Midbrain (tissue), 1 donor: ENCODE measurements around the gene KLF3.

Experiments
- DNase-seq: peaks from one replicate; lab custom pipeline; 2025; lab: John Stamatoyannopoulos, UW

Gene KLF3

DNA sequence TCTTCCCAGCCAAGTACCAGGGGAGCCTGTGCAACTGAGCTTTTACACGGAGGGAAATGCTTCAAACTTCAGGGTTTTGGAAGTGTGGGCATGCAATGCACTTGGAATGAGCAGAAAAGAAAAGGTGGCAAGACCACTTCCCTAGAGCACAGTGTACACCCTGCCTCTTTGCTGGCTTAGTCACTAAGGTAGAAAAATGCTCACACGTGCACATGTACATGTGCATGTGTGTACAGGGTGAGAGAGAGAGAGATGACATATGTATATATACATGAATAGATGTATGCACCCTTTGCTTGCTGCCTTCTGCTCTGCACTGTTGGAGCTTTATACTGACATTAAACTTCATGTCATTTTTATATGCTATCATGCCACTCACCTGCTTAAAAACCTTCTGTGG is 7.9 kb upstream of the KLF3 start:
- DNase-seq, result peak; percentile 10

- no peak for DNase-seq
These were observed 4.7 kb upstream of the KLF3 start for GRCh38 chr4:38659346-38659745.

DNA sequence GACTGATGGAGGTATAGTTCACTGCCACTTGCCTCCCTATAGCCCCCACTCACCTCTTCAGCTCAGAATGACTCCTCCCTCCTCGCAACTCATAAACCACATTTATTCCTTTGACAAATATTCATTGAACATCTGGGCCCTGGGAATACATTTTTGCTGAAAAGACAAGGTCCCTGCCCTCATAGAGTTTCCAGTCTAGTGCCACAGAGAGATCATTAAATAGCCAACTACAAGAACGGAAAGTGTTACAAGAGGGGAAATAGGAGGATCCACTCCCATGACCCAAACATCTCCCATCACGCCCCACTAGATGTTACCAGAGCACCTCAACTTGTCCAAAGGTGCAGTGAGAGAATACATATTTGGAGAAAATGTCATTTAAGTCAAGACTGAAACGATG is 3.2 kb upstream of the KLF3 start:
- no peak for DNase-seq

DNA sequence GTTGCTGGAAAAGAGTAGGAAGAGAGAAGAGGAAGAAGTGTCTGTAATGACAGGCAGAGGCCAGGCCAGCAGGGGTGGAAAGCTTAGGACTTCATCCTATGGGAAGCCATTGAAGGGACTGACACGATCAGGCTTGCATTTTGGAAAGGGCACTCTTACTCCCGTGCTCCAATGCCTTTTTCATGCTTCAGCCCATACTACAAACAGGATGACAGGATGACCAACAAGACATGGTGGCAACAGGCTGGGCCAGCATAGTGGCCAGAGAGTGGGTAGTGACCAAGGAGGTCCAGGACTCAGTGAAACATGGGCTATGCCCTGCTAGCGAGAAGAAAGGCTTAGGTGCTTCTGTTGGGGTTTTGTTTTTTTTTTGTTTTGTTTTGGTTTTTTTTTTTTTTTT is 2.6 kb upstream of the KLF3 start:
- no peak for DNase-seq

- DNase-seq, result no peak
These were observed 1.4 kb upstream of the KLF3 start for GRCh38 chr4:38662522-38663089.

- DNase-seq, result peak; percentile 52
These were observed 754 bp upstream of the KLF3 start for GRCh38 chr4:38663090-38663800.

DNA sequence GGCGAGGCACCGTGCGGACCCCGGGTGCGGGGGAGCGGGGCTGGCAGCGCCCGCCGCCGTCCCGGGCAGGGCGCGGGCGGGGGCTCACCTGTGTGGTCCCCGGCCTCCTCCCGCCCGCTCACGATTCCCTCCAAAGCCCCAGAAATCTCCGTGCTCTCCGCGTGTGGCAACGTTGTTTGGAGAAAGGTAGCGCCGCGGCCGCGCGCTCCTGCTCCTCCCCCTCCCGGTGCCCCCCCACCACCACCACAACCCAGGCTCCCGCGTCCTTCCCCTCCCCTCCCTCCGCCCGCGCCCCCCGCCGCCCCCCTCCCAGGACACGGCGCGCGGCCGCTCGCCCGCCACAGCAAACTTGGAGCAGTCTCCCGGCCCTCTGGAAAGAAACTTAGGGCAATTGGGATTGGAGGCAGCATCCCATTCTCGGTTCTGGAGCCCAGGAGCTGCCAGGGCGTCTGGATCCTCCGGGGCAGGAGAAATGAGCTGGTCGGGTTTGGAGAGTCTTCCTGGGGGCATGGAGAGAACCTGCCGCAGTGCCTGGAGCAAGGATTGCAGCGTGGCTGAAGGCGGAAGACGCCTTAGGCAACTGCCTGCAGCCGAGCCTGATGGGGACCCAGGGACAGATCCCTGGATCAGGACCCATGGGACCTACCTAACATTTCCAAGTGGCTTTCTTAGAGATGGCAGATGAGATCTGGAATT is 855 bp downstream of the KLF3 start:
- DNase-seq, result peak; percentile 69

DNA sequence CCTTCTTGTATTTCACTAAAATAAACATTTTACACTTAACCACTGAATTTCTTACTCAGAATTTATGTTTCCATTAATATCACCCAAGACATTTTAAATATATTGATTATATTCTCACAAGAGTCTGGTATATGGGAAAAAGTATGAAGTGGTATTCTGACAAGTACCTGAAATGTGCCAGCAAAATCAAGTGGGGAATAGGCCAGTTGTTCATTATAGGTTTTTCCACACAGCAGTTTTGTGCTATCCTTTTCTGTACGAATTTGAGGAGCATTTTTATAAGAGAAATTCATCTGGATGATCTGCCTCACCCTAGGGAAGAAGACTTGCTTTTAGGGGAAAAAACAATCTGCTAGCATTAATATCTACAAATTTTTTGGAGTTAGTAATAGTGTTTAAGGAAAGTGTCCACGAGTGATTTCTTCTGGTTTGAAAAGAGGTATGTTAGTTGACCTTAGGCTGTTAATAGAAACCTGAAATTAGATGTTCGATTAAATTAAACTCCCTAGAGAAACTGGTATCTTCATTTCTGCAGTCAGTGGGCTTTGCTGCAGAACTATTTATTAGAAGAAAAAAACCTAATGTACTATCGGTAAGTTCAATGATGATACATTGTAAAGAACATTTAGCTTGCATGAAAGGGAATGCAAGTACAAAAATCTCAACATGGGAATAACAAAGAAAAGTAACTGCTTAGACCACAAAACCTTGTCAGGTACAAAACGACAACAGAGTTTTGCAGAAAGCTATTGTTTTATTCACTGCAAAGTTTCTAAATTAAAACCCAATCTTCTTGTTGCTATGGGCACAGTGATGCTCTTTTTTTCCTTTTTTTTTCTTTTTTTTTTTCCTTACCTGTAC is 1.8 kb downstream of the KLF3 start:
- DNase-seq, result no peak

- no peak for DNase-seq
These were observed 2.7 kb downstream of the KLF3 start for GRCh38 chr4:38666766-38667084.

GRCh38 chr4:38667085-38667893 is 3.3 kb downstream of the KLF3 start:
- peak; percentile 83 for DNase-seq

DNA sequence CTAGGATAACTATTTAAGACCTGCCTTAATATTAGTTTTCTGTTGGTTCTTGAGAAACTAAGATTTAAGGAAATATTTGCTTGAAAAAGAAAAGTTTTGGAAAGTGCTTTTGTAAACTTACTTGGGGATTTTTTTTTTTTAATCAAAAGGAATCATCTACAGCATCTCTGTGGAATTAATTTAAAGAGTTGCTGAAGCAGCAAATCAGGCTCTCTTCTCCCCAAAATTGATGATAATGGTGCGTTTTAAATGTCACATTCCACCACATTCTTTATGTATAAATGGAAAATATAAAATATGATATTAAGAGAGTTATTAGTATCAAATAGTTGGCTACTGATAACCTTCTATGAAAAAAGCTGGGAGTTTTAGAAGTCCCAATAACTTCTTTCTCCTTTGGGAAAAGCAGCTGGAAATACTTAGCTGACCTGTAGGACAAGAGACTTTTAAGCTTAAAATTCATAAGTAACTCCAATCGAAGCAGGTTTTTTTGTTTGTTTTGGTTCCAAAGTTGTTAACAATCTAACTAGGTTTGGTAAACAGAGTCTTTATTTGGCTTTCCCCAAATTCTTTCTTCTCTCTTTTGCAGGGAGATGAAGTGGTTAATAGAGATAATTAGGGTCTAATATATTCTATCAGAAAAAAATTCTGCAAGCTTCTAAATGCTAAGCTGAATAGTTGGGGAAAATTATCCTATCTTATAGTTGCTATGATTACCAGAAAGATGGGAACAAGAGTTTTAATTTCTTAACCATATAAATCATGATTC is 4.4 kb downstream of the KLF3 start:
- no peak for DNase-seq

- DNase-seq, result no peak
These were observed 5.2 kb downstream of the KLF3 start for GRCh38 chr4:38669208-38669607.

- DNase-seq, result no peak
These were observed 6.3 kb downstream of the KLF3 start for GRCh38 chr4:38670109-38670901.

GRCh38 chr4:38670939-38671591 is 7.1 kb downstream of the KLF3 start:
- DNase-seq, result no peak

GRCh38 chr4:38671592-38671940 is 7.6 kb downstream of the KLF3 start:
- no peak for DNase-seq

GRCh38 chr4:38672074-38672396 is 8.0 kb downstream of the KLF3 start:
- no peak for DNase-seq

- no peak for DNase-seq
These were observed 8.6 kb downstream of the KLF3 start for GRCh38 chr4:38672397-38673129.

- no peak for DNase-seq
These were observed 9.4 kb downstream of the KLF3 start for GRCh38 chr4:38673130-38673978.
